ENCODE data around the gene PRAMEF4.
"Not testable (repeated sequence)": the region's sequence is repeated elsewhere in the genome, so short reads cannot be mapped to it uniquely, and the experiment has no call there.

The PRAMEF4 gene

GRCh38 chr1:12886101-12886500 is at the start of gene PRAMEF4:
PRAMEF4 (minus strand) TSS chr1:12886201; CDS start chr1:12883394, 2,807 bp downstream.
- DNase-seq (ENCODE audit: low read depth); H3K4me3 ChIP-seq (replicated peaks; ENCODE audit: low read depth, low read length): not testable (repeated sequence)

GRCh38 chr1:12924368-12924767 is 38.4 kb upstream of the PRAMEF4 start:
- not testable (repeated sequence) for DNase-seq (ENCODE audit: low read depth); H3K4me3 ChIP-seq (replicated peaks; ENCODE audit: low read depth, low read length)

GRCh38 chr1:12921749-12922148 is 35.7 kb upstream of the PRAMEF4 start:
- not testable (repeated sequence) for H3K4me3 ChIP-seq (replicated peaks; ENCODE audit: low read depth, low read length); DNase-seq (ENCODE audit: low read depth)

GRCh38 chr1:12916310-12916709 is 30.3 kb upstream of the PRAMEF4 start, which contains the start of gene PRAMEF7:
PRAMEF7 (plus strand) TSS chr1:12916610; CDS start chr1:12917693, 1,083 bp downstream.
- not testable (repeated sequence) for H3K4me3 ChIP-seq (replicated peaks; ENCODE audit: low read depth, low read length); DNase-seq (ENCODE audit: low read depth)

GRCh38 chr1:12903793-12904572 is 18.0 kb upstream of the PRAMEF4 start:
- not testable (repeated sequence) for H3K4me3 ChIP-seq (replicated peaks; ENCODE audit: low read depth, low read length); DNase-seq (ENCODE audit: low read depth)

- not testable (repeated sequence) for H3K4me3 ChIP-seq (replicated peaks; ENCODE audit: low read depth, low read length); DNase-seq (ENCODE audit: low read depth)
Observed at GRCh38 chr1:12899186-12899585, 13.2 kb upstream of the PRAMEF4 start.

GRCh38 chr1:12898170-12898569 is 12.2 kb upstream of the PRAMEF4 start, which contains the start of gene PRAMEF10:
PRAMEF10 (minus strand) TSS chr1:12898270; CDS start chr1:12895847, 2,423 bp downstream.
- not testable (repeated sequence) for DNase-seq (ENCODE audit: low read depth); H3K4me3 ChIP-seq (replicated peaks; ENCODE audit: low read depth, low read length)

GRCh38 chr1:12878453-12878852 is 7.5 kb downstream of the PRAMEF4 start:
- not testable (repeated sequence) for H3K4me3 ChIP-seq (replicated peaks; ENCODE audit: low read depth, low read length); DNase-seq (ENCODE audit: low read depth)

GRCh38 chr1:12863131-12863880 is 22.7 kb downstream of the PRAMEF4 start:
- H3K4me3 ChIP-seq (replicated peaks; ENCODE audit: low read depth, low read length); DNase-seq (ENCODE audit: low read depth): not testable (repeated sequence)

GRCh38 chr1:12856786-12857185 is 29.2 kb downstream of the PRAMEF4 start, which contains the start of gene PRAMEF2:
PRAMEF2 (plus strand) TSS chr1:12857086; CDS start chr1:12859010, 1,924 bp downstream.
- DNase-seq (ENCODE audit: low read depth); H3K4me3 ChIP-seq (replicated peaks; ENCODE audit: low read depth, low read length): not testable (repeated sequence)

GRCh38 chr1:12851779-12852178 is 34.2 kb downstream of the PRAMEF4 start:
- no peak overlapping the region for H3K4me3 ChIP-seq (replicated peaks; ENCODE audit: low read depth, low read length)
- TF ChIP-seq CTCF (IDR thresholded peaks at IDR 0.05; ENCODE audit: low read length, missing control alignments) = no peak
- no peak for DNase-seq (ENCODE audit: low read depth)

GRCh38 chr1:12848620-12849019 is 37.4 kb downstream of the PRAMEF4 start, which contains the start of gene HNRNPCL1:
HNRNPCL1 (minus strand) TSS chr1:12848720; CDS start chr1:12848289, 431 bp downstream.
- DNase-seq (ENCODE audit: low read depth); H3K4me3 ChIP-seq (replicated peaks; ENCODE audit: low read depth, low read length): not testable (repeated sequence)

- not testable (repeated sequence) for H3K4me3 ChIP-seq (replicated peaks; ENCODE audit: low read depth, low read length); DNase-seq (ENCODE audit: low read depth)
Observed at GRCh38 chr1:12833251-12833650, 52.8 kb downstream of the PRAMEF4 start.

- H3K4me3 ChIP-seq (replicated peaks; ENCODE audit: low read depth, low read length); DNase-seq (ENCODE audit: low read depth): not testable (repeated sequence)
Observed at GRCh38 chr1:12831310-12831709, 54.7 kb downstream of the PRAMEF4 start, which contains the start of gene PRAMEF11. PRAMEF11 (minus strand) TSS chr1:12831410; CDS start chr1:12828789, 2,621 bp downstream.
